Neural cell (in vitro differentiated cells): Measurements from ENCODE around the gene RAB11FIP5. TPM values are rescaled to one million over a fixed set of nuclear protein-coding genes. Genes with fewer than 3 reads are reported as not detected.

ENCODE experiments used
- H2AFZ ChIP-seq: fragments of 200-600, 300-800 bp; sonication (generic), shearing (Covaris generic); 2 replicates; pipeline ENCODE4 v1.6.0; 2014; ENCODE audit warnings: low read depth, mild to moderate bottlenecking, antibody characterized with exemption, low read length, moderate library complexity
- H3F3A ChIP-seq: fragments of 200-600 bp; shearing (Covaris generic); 2 replicates; pipeline ENCODE4 v1.6.1; 2016; ENCODE audit warnings: mild to moderate bottlenecking, moderate library complexity, mixed read lengths, antibody characterized with exemption, low read length; ENCODE audit not compliant: insufficient read depth, poor library complexity, severe bottlenecking
- H3K27ac ChIP-seq: fragments of 200-600, 300-800 bp; sonication (generic), shearing (Covaris generic); 2 replicates; pipeline ENCODE4 v1.5.1; 2014; ENCODE audit warnings: mild to moderate bottlenecking, low read length, moderate library complexity
- H3K27me3 ChIP-seq: fragments of 300-800, 200-600 bp; sonication (generic), shearing (Covaris generic); 2 replicates; pipeline ENCODE4 v1.6.0; 2014; ENCODE audit warnings: mild to moderate bottlenecking, low read depth, low read length, moderate library complexity; ENCODE audit not compliant: insufficient read depth
- H3K36me3 ChIP-seq: fragments of 300-800, 200-600 bp; sonication (generic), shearing (Covaris generic); 2 replicates; pipeline ENCODE4 v1.5.1; 2014; ENCODE audit warnings: mild to moderate bottlenecking, antibody characterized with exemption, low read length, moderate library complexity; ENCODE audit not compliant: insufficient read depth
- H3K4me2 ChIP-seq: fragments of 300-800, 200-600 bp; sonication (generic), shearing (Covaris generic); 2 replicates; pipeline ENCODE4 v1.6.0; 2014; ENCODE audit warnings: mild to moderate bottlenecking, low read length
- H3K4me3 ChIP-seq: fragments of 300-800, 200-600 bp; sonication (generic), shearing (Covaris generic); 2 replicates; pipeline ENCODE4 v1.5.1; 2014; ENCODE audit warnings: mild to moderate bottlenecking, low read length, moderate library complexity
- H3K79me2 ChIP-seq: fragments of 200-600 bp; shearing (Covaris generic); replicated peaks from 2 replicates; pipeline ENCODE4 v1.6.0; 2014; ENCODE audit warnings: mild to moderate bottlenecking, low read length, moderate library complexity; ENCODE audit not compliant: insufficient read depth
- H3K9ac ChIP-seq: fragments of 300-800, 200-600 bp; sonication (generic), shearing (Covaris generic); 2 replicates; pipeline ENCODE4 v1.6.1; 2016; ENCODE audit warnings: mild to moderate bottlenecking, low read length, mixed read lengths
- H3K9me2 ChIP-seq: fragments of 200-600 bp; shearing (Covaris generic); 2 replicates; pipeline ENCODE4 v1.6.1; 2016; ENCODE audit warnings: mild to moderate bottlenecking, low read length, mixed read lengths; ENCODE audit not compliant: insufficient read depth
- H3K9me3 ChIP-seq: fragments of 200-600, 300-800 bp; sonication (generic), shearing (Covaris generic); 2 replicates; pipeline ENCODE4 v1.6.1; 2016; ENCODE audit warnings: mild to moderate bottlenecking, mixed run types, low read length, moderate library complexity, mixed read lengths
- H4K20me1 ChIP-seq: fragments of 200-600 bp; shearing (Covaris generic); 2 replicates; pipeline ENCODE4 v1.6.1; 2016; ENCODE audit warnings: mild to moderate bottlenecking, mixed run types; ENCODE audit not compliant: insufficient read depth
- CTCF ChIP-seq: fragments of 450-650 bp; IDR thresholded peaks from 2 replicates; pipeline ENCODE4 v1.5.1; 2014; ENCODE audit warnings: antibody characterized with exemption, mild to moderate bottlenecking, moderate library complexity; ENCODE audit not compliant: poor library complexity, severe bottlenecking
- EP300 ChIP-seq: fragments of 450-650 bp; conservative IDR thresholded peaks from 2 replicates; pipeline ENCODE4 v1.6.1; 2014; ENCODE audit warnings: antibody characterized with exemption, mild to moderate bottlenecking, moderate library complexity; ENCODE audit not compliant: poor library complexity, severe bottlenecking
- EZH2 ChIP-seq: fragments of 200-600, 300-800 bp; shearing (Covaris generic), sonication (generic); IDR thresholded peaks from 2 replicates; pipeline ENCODE4 v1.6.1; 2014; ENCODE audit warnings: antibody characterized with exemption, low read length, borderline replicate concordance, mild to moderate bottlenecking; ENCODE audit not compliant: insufficient read depth, poor library complexity, severe bottlenecking
- MXI1 ChIP-seq: fragments of 450-650 bp; conservative IDR thresholded peaks from 2 replicates; pipeline ENCODE4 v1.6.1; 2014; ENCODE audit warnings: antibody characterized with exemption, mild to moderate bottlenecking; ENCODE audit not compliant: poor library complexity, severe bottlenecking
- POLR2AphosphoS5 ChIP-seq: IDR thresholded peaks from 2 replicates; pipeline ENCODE4 v1.6.1; 2012
- RAD21 ChIP-seq: fragments of 450-650 bp; conservative IDR thresholded peaks from 2 replicates; pipeline ENCODE4 v1.6.1; 2014; ENCODE audit warnings: antibody characterized with exemption, mild to moderate bottlenecking, moderate library complexity
- REST ChIP-seq: IDR thresholded peaks from 2 replicates; pipeline ENCODE4 v1.6.1; 2012; ENCODE audit warnings: borderline replicate concordance
- SMC3 ChIP-seq: fragments of 450-650 bp; conservative IDR thresholded peaks from 2 replicates; pipeline ENCODE4 v1.6.1; 2014; ENCODE audit warnings: antibody characterized with exemption, mild to moderate bottlenecking, moderate library complexity; ENCODE audit not compliant: poor library complexity
- TAF1 ChIP-seq: IDR thresholded peaks from 2 replicates; pipeline ENCODE4 v1.6.1; 2012; ENCODE audit warnings: low read depth
- polyA plus RNA-seq: library from polyadenylated mRNA; depleted of rRNA; stranded (reverse); fragments of >200 nt; gene quantifications from 2 replicates; pipeline ENCODE4 v1.2.3, GENCODE V29; 2014

Gene RAB11FIP5
- polyA plus RNA-seq, 1 donor from 2014 or later = 2.6 TPM

GRCh38 chr2:73068147-73068546, 44.6 kb downstream of the RAB11FIP5 start:
- no peak overlapping the region for H3K27ac ChIP-seq
- no peak overlapping the region for H3K4me2 ChIP-seq

GRCh38 chr2:73067043-73067442, 45.7 kb downstream of the RAB11FIP5 start:
- H3K9me3 ChIP-seq = no peaks in the 10 kb centered on the region
- H3K4me3 ChIP-seq = no peak overlapping the region
- H3K79me2 ChIP-seq = peaks cover 6% of the 10 kb centered on the region
- H2AFZ ChIP-seq = no peak overlapping the region
- H3K9me2 ChIP-seq = no peaks in the 10 kb centered on the region
- H3K36me3 ChIP-seq = no peaks in the 10 kb centered on the region
- no peak overlapping the region for H3K4me2 ChIP-seq
- H3K9ac ChIP-seq = no peak overlapping the region
- no peak overlapping the region for H3K27ac ChIP-seq
- no peaks in the 10 kb centered on the region for H3K27me3 ChIP-seq
- H4K20me1 ChIP-seq = no peaks in the 10 kb centered on the region
- H3F3A ChIP-seq = no peaks in the 10 kb centered on the region
- TF ChIP-seq POLR2AphosphoS5 = no peak
- no peak for TF ChIP-seq EP300
- no peak for TF ChIP-seq SMC3
- TF ChIP-seq RAD21 = no peak
- TF ChIP-seq MXI1 = no peak
- TF ChIP-seq TAF1 = no peak
- no peak for TF ChIP-seq REST
- TF ChIP-seq EZH2 = no peak

More at GRCh38 chr2:73068147-73068546, 44.6 kb downstream of the RAB11FIP5 start:
- no peaks in the 10 kb centered on the region for H3F3A ChIP-seq
- H4K20me1 ChIP-seq = no peaks in the 10 kb centered on the region
- peaks cover 6% of the 10 kb centered on the region for H3K79me2 ChIP-seq
- no peaks in the 10 kb centered on the region for H3K27me3 ChIP-seq
- H3K9me3 ChIP-seq = no peaks in the 10 kb centered on the region
- no peak overlapping the region for H3K9ac ChIP-seq
- TF ChIP-seq POLR2AphosphoS5 = no peak
- no peak for TF ChIP-seq MXI1
- TF ChIP-seq RAD21 = no peak
- no peak for TF ChIP-seq CTCF
- no peak for TF ChIP-seq EP300
- no peak for TF ChIP-seq SMC3
- no peak for TF ChIP-seq TAF1
- TF ChIP-seq EZH2 = no peak
- TF ChIP-seq REST = no peak
- no peak overlapping the region for H2AFZ ChIP-seq
- H3K4me3 ChIP-seq = no peak overlapping the region
- no peaks in the 10 kb centered on the region for H3K36me3 ChIP-seq
- H3K9me2 ChIP-seq = no peaks in the 10 kb centered on the region
